PC-9 (cell line): ENCODE data around the gene LOXL3. TPM values are rescaled to one million over a fixed set of nuclear protein-coding genes. Genes with fewer than 3 reads are reported as not detected.

Experiments used
- BruUV-seq: library from RNA; stranded (reverse); fragments of 400-500 nt; replicated peaks from 2 replicates; lab custom pipeline; 2021; lab: Mats Ljungman, UMichigan
- CTCF ChIA-PET: fragments of 300-600 bp; sonication (Branson Sonifier 250); formaldehyde crosslinking; loops from one replicate; lab custom pipeline; 2022; ENCODE audit warnings: antibody characterized with exemption; lab: Charles Lee
- POLR2A ChIA-PET: fragments of 300-600 bp; sonication (Branson Sonifier 250); formaldehyde crosslinking; loops from one replicate; lab custom pipeline; 2022; ENCODE audit warnings: antibody characterized with exemption; ENCODE audit not compliant: unreplicated experiment; lab: Charles Lee
- DNase-seq, 2 experiments: peaks; one replicate each; pipeline versions ENCODE4 v3.0.0 to v3.0.0-alpha.2; 2015 to 2022; ENCODE audit warnings: mixed read lengths in 1 of 2
- H2AFZ ChIP-seq: fragments of 200-600 bp; sonication (generic); 2 replicates; pipeline ENCODE4 v1.8.1; 2017; ENCODE audit warnings: antibody characterized with exemption
- H3F3A ChIP-seq: fragments of 200-600 bp; sonication (generic); 2 replicates; pipeline ENCODE4 v1.8.1; 2017; ENCODE audit warnings: antibody characterized with exemption, mild to moderate bottlenecking, low read depth; ENCODE audit not compliant: insufficient read depth
- H3K27ac ChIP-seq: fragments of 200-600 bp; sonication (generic); 2 replicates; pipeline ENCODE4 v1.6.1; 2016; ENCODE audit warnings: mixed run types
- H3K27me3 ChIP-seq: fragments of 200-600 bp; sonication (generic); 2 replicates; pipeline ENCODE4 v1.6.1; 2016; ENCODE audit warnings: low read depth, mixed run types; ENCODE audit not compliant: insufficient read depth
- H3K36me3 ChIP-seq: fragments of 200-600 bp; sonication (generic); 2 replicates; pipeline ENCODE4 v1.6.1; 2016; ENCODE audit warnings: low read depth, mixed run types
- H3K4me1 ChIP-seq: fragments of 200-600 bp; sonication (generic); replicated peaks from 2 replicates; pipeline ENCODE4 v1.6.1; 2016; ENCODE audit warnings: mixed run types; ENCODE audit not compliant: insufficient read depth
- H3K4me2 ChIP-seq: fragments of 200-600 bp; sonication (generic); 2 replicates; pipeline ENCODE4 v1.6.1; 2017; ENCODE audit warnings: mixed run types
- H3K4me3 ChIP-seq: fragments of 200-600 bp; sonication (generic); 2 replicates; pipeline ENCODE4 v1.6.1; 2016; ENCODE audit warnings: mixed run types
- H3K79me2 ChIP-seq: fragments of 200-600 bp; sonication (generic); 2 replicates; pipeline ENCODE4 v1.6.1; 2017; ENCODE audit warnings: low read depth, mixed run types
- H3K9me2 ChIP-seq: fragments of 200-600 bp; sonication (generic); 2 replicates; pipeline ENCODE4 v1.8.1; 2017; ENCODE audit warnings: mild to moderate bottlenecking; ENCODE audit not compliant: insufficient read depth
- H3K9me3 ChIP-seq: fragments of 200-600 bp; sonication (generic); 2 replicates; pipeline ENCODE4 v1.8.1; 2016; ENCODE audit warnings: low read depth; ENCODE audit not compliant: insufficient read depth
- H4K20me1 ChIP-seq: fragments of 200-600 bp; sonication (generic); 2 replicates; pipeline ENCODE4 v1.8.1; 2017; ENCODE audit not compliant: insufficient read depth
- CTCF ChIP-seq: fragments of 200-600 bp; sonication (generic); conservative IDR thresholded peaks from 2 replicates; pipeline ENCODE4 v1.6.1; 2017; ENCODE audit warnings: mixed run types, antibody characterized with exemption, mild to moderate bottlenecking, moderate library complexity
- EZH2 ChIP-seq: fragments of 200-600 bp; sonication (generic); IDR thresholded peaks from 2 replicates; pipeline ENCODE4 v1.8.0; 2017; ENCODE audit warnings: antibody characterized with exemption, low read depth
- intact Hi-C: fragments of 100-400 bp; cut with micrococcal nuclease; formaldehyde crosslinking; loops from one replicate; pipeline ENCODE4 v1.10.0; 2022; ENCODE audit not compliant: unreplicated experiment
- total RNA-seq: library from RNA; stranded (reverse); gene quantifications from 2 replicates; pipeline ENCODE4 v1.2.3, GENCODE V29; 2021

LOXL3 gene
- total RNA-seq, 1 experiment from 2014 or later = 3.1 TPM

GRCh38 chr2:74599676-74600075 is 45.9 kb upstream of the LOXL3 start:
- H3K27ac ChIP-seq = no peak overlapping the region
- ChIA-PET CTCF (no interaction called here), POLR2A (no interaction called here)
- no peak overlapping the region for H3K4me3 ChIP-seq
- no peaks in the 10 kb centered on the region for H4K20me1 ChIP-seq
- H3K27me3 ChIP-seq = no peaks in the 10 kb centered on the region
- peaks cover 14% of the 10 kb centered on the region for H3F3A ChIP-seq
- BruUV-seq = no TSS peak
- H2AFZ ChIP-seq = no peak overlapping the region
- intact Hi-C loops = no loop called here
- no peaks in the 10 kb centered on the region for H3K36me3 ChIP-seq
- no peaks in the 10 kb centered on the region for H3K9me2 ChIP-seq
- H3K4me2 ChIP-seq = no peak overlapping the region
- no peak for TF ChIP-seq EZH2
- TF ChIP-seq CTCF = no peak
- no peaks in the 10 kb centered on the region for H3K79me2 ChIP-seq
- H3K4me1 ChIP-seq = peaks cover 11% of the 10 kb centered on the region
- no peaks in the 10 kb centered on the region for H3K9me3 ChIP-seq
- DNase-seq = no peak

- no peak overlapping the region for H2AFZ ChIP-seq
- H3K4me2 ChIP-seq = no peak overlapping the region
- H3K4me3 ChIP-seq = no peak overlapping the region
- H3K36me3 ChIP-seq = no peaks in the 10 kb centered on the region
- TF ChIP-seq EZH2 = no peak
- no peak for TF ChIP-seq CTCF
- no peaks in the 10 kb centered on the region for H3K9me3 ChIP-seq
- no peak for DNase-seq
- no peaks in the 10 kb centered on the region for H3K79me2 ChIP-seq
- H4K20me1 ChIP-seq = no peaks in the 10 kb centered on the region
- no peaks in the 10 kb centered on the region for H3K9me2 ChIP-seq
- H3K27ac ChIP-seq = no peak overlapping the region
- H3K4me1 ChIP-seq = peaks cover 4% of the 10 kb centered on the region
- intact Hi-C loops = no loop called here
- no TSS peak for BruUV-seq
- H3K27me3 ChIP-seq = no peaks in the 10 kb centered on the region
- ChIA-PET CTCF (no interaction called here), POLR2A (interaction anchor here (0.7 kb wide), 1 partner anchor 540 kb away, joined by 3 read pairs; no protein-coding TSS in a partner anchor)
- peaks cover 5% of the 10 kb centered on the region for H3F3A ChIP-seq
Observed at GRCh38 chr2:74597410-74597809, 43.7 kb upstream of the LOXL3 start.

GRCh38 chr2:74596584-74596983 is 42.8 kb upstream of the LOXL3 start:
- Histone ChIP-seq H3K4me1 (no peaks in the 10 kb centered on the region), H3K9me2 (no peaks in the 10 kb centered on the region), H3K9me3 (no peaks in the 10 kb centered on the region), H4K20me1 (no peaks in the 10 kb centered on the region), H3K4me3 (no peak overlapping the region), H3K27ac (no peak overlapping the region), H3K36me3 (no peaks in the 10 kb centered on the region), H3K4me2 (no peak overlapping the region), H3K27me3 (no peaks in the 10 kb centered on the region), H3K79me2 (no peaks in the 10 kb centered on the region), H2AFZ (no peak overlapping the region), H3F3A (no peaks in the 10 kb centered on the region; the same call in 1 of the 2 replicates)
- no TSS peak for BruUV-seq
- ChIA-PET CTCF (no interaction called here), POLR2A (interaction anchor here (0.6 kb wide), 1 partner anchor 236 kb away, joined by 3 read pairs; no protein-coding TSS in a partner anchor)
- DNase-seq = no peak
- TF ChIP-seq EZH2 (no peak), CTCF (no peak)
- intact Hi-C loops = no loop called here
